H1 (cell line): Measurements from ENCODE around the gene HSPA12A. TPM values are rescaled to one million over a fixed set of nuclear protein-coding genes. Genes with fewer than 3 reads are reported as not detected.

Experiments used
- CTCF ChIA-PET: fragments of 300-600 bp; sonication (Branson Sonifier 250); formaldehyde crosslinking; loops from one replicate; lab custom pipeline; 2021; ENCODE audit not compliant: partially characterized antibody; lab: Charles Lee
- POLR2A ChIA-PET: fragments of 300-600 bp; sonication (Branson Sonifier 250); formaldehyde crosslinking; loops from one replicate; lab custom pipeline; 2021; ENCODE audit warnings: inconsistent platforms; ENCODE audit not compliant: partially characterized antibody; lab: Charles Lee
- DNase-seq, 2 experiments: peaks; one replicate each; pipeline versions ENCODE4 v3.0.0 to v3.0.0-alpha.2; 2010 to 2022; ENCODE audit warnings: low spot score in 2 of 2, low read depth in 1 of 2, mixed read lengths in 1 of 2
- FAIRE-seq: peaks from 2 replicates; lab custom pipeline; 2011; peaks lifted over from hg19 to GRCh38; lab: Jason Lieb, UNC
- H2AFZ ChIP-seq: 2 replicates; pipeline ENCODE4 v1.8.1; 2012; ENCODE audit warnings: low read length, inconsistent platforms
- H2AK5ac ChIP-seq: 2 replicates; pipeline ENCODE4 v1.6.1; 2013; ENCODE audit warnings: low read depth, low read length
- H2BK120ac ChIP-seq: replicated peaks from 2 replicates; pipeline ENCODE3; 2013; ENCODE audit warnings: low read depth, low read length, inconsistent platforms
- H2BK12ac ChIP-seq: 2 replicates; pipeline ENCODE4 v1.6.1; 2013; ENCODE audit warnings: low read depth, low read length
- H2BK15ac ChIP-seq: 2 replicates; pipeline ENCODE4 v1.6.1; 2013; ENCODE audit warnings: low read length
- H2BK20ac ChIP-seq: 2 replicates; pipeline ENCODE4 v1.6.1; 2013; ENCODE audit warnings: low read length
- H2BK5ac ChIP-seq: 2 replicates; pipeline ENCODE4 v1.6.1; 2013; ENCODE audit warnings: low read depth, low read length
- H3K14ac ChIP-seq: 2 replicates; pipeline ENCODE4 v1.6.1; 2013; ENCODE audit warnings: inconsistent platforms; ENCODE audit not compliant: insufficient read length
- H3K18ac ChIP-seq: 2 replicates; pipeline ENCODE4 v1.6.1; 2013; ENCODE audit warnings: low read length; ENCODE audit errors: extremely low read depth
- H3K23ac ChIP-seq: 2 replicates; pipeline ENCODE4 v1.6.1; 2013; ENCODE audit warnings: inconsistent platforms; ENCODE audit not compliant: insufficient read length
- H3K23me2 ChIP-seq: 2 replicates; pipeline ENCODE4 v1.6.1; 2013; ENCODE audit warnings: low read depth, low read length
- H3K27ac ChIP-seq: 2 replicates; pipeline ENCODE4 v1.6.1; 2011; ENCODE audit warnings: low read depth, low read length, inconsistent platforms
- H3K27me3 ChIP-seq, 4 experiments: replicated peaks in 1 of 4; 1 replicate in 1 of 4; 2 replicates in 3 of 4; pipeline versions ENCODE4 v1.6.1 to v1.8.1; 2011 to 2013; ENCODE audit warnings: low read length in 3 of 4, mild to moderate bottlenecking in 3 of 4, inconsistent platforms in 2 of 4, mixed read lengths in 2 of 4, moderate library complexity in 1 of 4; ENCODE audit not compliant: control insufficient read depth in 3 of 4, insufficient read depth in 3 of 4; ENCODE audit errors: extremely low read depth in 1 of 4
- H3K36me3 ChIP-seq, 4 experiments: 2 replicates each; pipeline versions ENCODE4 v1.6.1 to v1.8.1; 2011 to 2013; ENCODE audit warnings: mild to moderate bottlenecking in 4 of 4, low read length in 3 of 4, moderate library complexity in 2 of 4, control low read depth in 1 of 4, inconsistent platforms in 1 of 4; ENCODE audit not compliant: insufficient read depth in 4 of 4, control insufficient read depth in 2 of 4
- H3K4ac ChIP-seq: replicated peaks from 2 replicates; pipeline ENCODE3; 2013; ENCODE audit warnings: low read length, low read depth, mixed read lengths, inconsistent platforms; ENCODE audit not compliant: insufficient read length
- H3K4me1 ChIP-seq, 4 experiments: replicated peaks in 1 of 4; 1 replicate in 1 of 4; 2 replicates in 3 of 4; pipeline versions ENCODE4 v1.6.1 to v1.8.1; 2011 to 2013; ENCODE audit warnings: low read length in 3 of 4, inconsistent platforms in 2 of 4, mixed read lengths in 1 of 4; ENCODE audit not compliant: insufficient read depth in 4 of 4, control insufficient read depth in 3 of 4
- H3K4me2 ChIP-seq, 2 experiments: 2 replicates each; pipeline versions ENCODE4 v1.6.1 to v1.8.1; 2011 to 2013; ENCODE audit warnings: low read depth in 2 of 2, low read length in 2 of 2, control low read depth in 1 of 2, inconsistent platforms in 1 of 2, mild to moderate bottlenecking in 1 of 2; ENCODE audit not compliant: insufficient read depth in 1 of 2
- H3K4me3 ChIP-seq, 4 experiments: fragments of 200-600, 300-600 bp in 1 of 4; sonication (generic), shearing (Covaris generic), sonication (Bioruptor Twin) in 1 of 4; 2 replicates each; pipeline versions ENCODE4 v1.5.1 to v1.8.1; 2011 to 2016; ENCODE audit warnings: low read length in 4 of 4, low read depth in 3 of 4, control low read depth in 2 of 4, inconsistent platforms in 2 of 4, mild to moderate bottlenecking in 2 of 4, mixed read lengths in 1 of 4, moderate library complexity in 1 of 4; ENCODE audit not compliant: insufficient read depth in 2 of 4; ENCODE audit errors: extremely low read depth in 1 of 4
- H3K56ac ChIP-seq: replicated peaks from 2 replicates; pipeline ENCODE3; 2013; ENCODE audit warnings: low read depth, mild to moderate bottlenecking, mixed read lengths, low read length, inconsistent platforms; ENCODE audit not compliant: insufficient read length
- H3K79me1 ChIP-seq: 2 replicates; pipeline ENCODE4 v1.6.1; 2013; ENCODE audit warnings: low read depth, low read length, control low read depth
- H3K79me2 ChIP-seq, 2 experiments: 2 replicates each; pipeline versions ENCODE4 v1.6.1 to v1.8.1; 2012 to 2013; ENCODE audit warnings: low read length in 2 of 2, mild to moderate bottlenecking in 2 of 2, inconsistent platforms in 1 of 2; ENCODE audit not compliant: insufficient read depth in 2 of 2, control insufficient read depth in 1 of 2
- H3K9ac ChIP-seq, 4 experiments: replicated peaks in 1 of 4; 1 replicate in 1 of 4; 2 replicates in 3 of 4; pipeline versions ENCODE4 v1.6.1 to v1.8.1; 2011 to 2013; ENCODE audit warnings: low read depth in 3 of 4, low read length in 3 of 4, control low read depth in 2 of 4, mild to moderate bottlenecking in 2 of 4, moderate library complexity in 2 of 4, inconsistent platforms in 1 of 4; ENCODE audit errors: extremely low read depth in 1 of 4
- H3K9me3 ChIP-seq, 2 experiments: 2 replicates each; pipeline versions ENCODE4 v1.6.1 to v1.8.1; 2012 to 2013; ENCODE audit warnings: mild to moderate bottlenecking in 2 of 2, moderate library complexity in 2 of 2, control low read depth in 1 of 2, inconsistent platforms in 1 of 2, low read depth in 1 of 2, low read length in 1 of 2, mixed read lengths in 1 of 2; ENCODE audit not compliant: insufficient read depth in 2 of 2
- H4K20me1 ChIP-seq, 2 experiments: replicated peaks in 1 of 2; 2 replicates each; pipeline versions ENCODE3 to v1.8.1; 2011 to 2013; ENCODE audit warnings: inconsistent platforms in 2 of 2, low read length in 2 of 2, mild to moderate bottlenecking in 1 of 2; ENCODE audit not compliant: insufficient read depth in 2 of 2, control insufficient read depth in 1 of 2
- H4K5ac ChIP-seq: 2 replicates; pipeline ENCODE4 v1.6.1; 2013; ENCODE audit warnings: low read length, low read depth, mixed read lengths, inconsistent platforms; ENCODE audit not compliant: insufficient read length
- H4K8ac ChIP-seq: 2 replicates; pipeline ENCODE4 v1.8.0; 2013; ENCODE audit warnings: mild to moderate bottlenecking, moderate library complexity, low read length, inconsistent platforms; ENCODE audit not compliant: insufficient read depth; ENCODE audit errors: extremely low read depth
- H4K91ac ChIP-seq: replicated peaks from 2 replicates; pipeline ENCODE3; 2013; ENCODE audit warnings: low read length, mixed read lengths, inconsistent platforms; ENCODE audit not compliant: insufficient read length
- SRF ChIP-seq: IDR thresholded peaks from 2 replicates; pipeline ENCODE4 v1.6.1; 2011; ENCODE audit warnings: mild to moderate bottlenecking, low read depth, low read length, moderate library complexity
- WGBS, 2 experiments: shearing (Covaris generic) in 1 of 2; methylation state at CpG; one replicate each; pipeline versions ENCODE4 v1.1.6 to v1.1.7; 2013 to 2015; ENCODE audit warnings: low lambda C conversion rate in 2 of 2, mixed read lengths in 2 of 2, inconsistent platforms in 1 of 2, low coverage in 1 of 2, missing lambda C conversion rate in 1 of 2; ENCODE audit not compliant: insufficient replicate concordance in 2 of 2, insufficient coverage in 1 of 2, insufficient read length in 1 of 2; ENCODE audit errors: extremely low coverage in 1 of 2, missing lambda C conversion rate in 1 of 2; 5-methylcytosine and 5-hydroxymethylcytosine counted together
- polyA plus RNA-seq, 7 experiments: library from polyadenylated mRNA; depleted of rRNA in 3 of 7; stranded (reverse) in 5 of 7; unstranded in 2 of 7; fragments of >200 nt in 5 of 7; fragments of 200-250 nt in 2 of 7; gene quantifications; 1 replicate in 5 of 7; 2 replicates in 1 of 7; 4 replicates in 1 of 7; pipeline versions ENCODE4 v1.2.1 to v1.2.3, GENCODE V29; 2011 to 2013; ENCODE audit warnings: missing spikeins in 2 of 7, mixed read lengths in 2 of 7
- total RNA-seq: library from RNA; stranded (reverse); fragmentation: NEBNext Ultra II Directional; extraction: Animal tissue kit (Norgen Biotek cat#: 25700); gene quantifications from 2 replicates; pipeline ENCODE4 v1.2.1, GENCODE V29; 2021

Gene HSPA12A
- total and polyA plus RNA-seq, 2 of the 8 experiments (the other 6 are each of a cell fraction or from before 2014, with no cell fraction given): 3.1 to 6.9 TPM

- no peak overlapping the region for H2BK12ac ChIP-seq
- H2BK15ac ChIP-seq: no peak overlapping the region
- no peak overlapping the region; a peak in 1 of 8 replicates for H3K4me3 ChIP-seq
- peaks cover 5 to 42% (median 11%) of the 10 kb centered on the region in 4 experiments; a peak in 7 of 8 replicates for H3K36me3 ChIP-seq
- no peak overlapping the region for H3K23ac ChIP-seq
- H3K4ac ChIP-seq: no peak overlapping the region
- no peak overlapping the region for H4K91ac ChIP-seq
- no peak overlapping the region for H3K9ac ChIP-seq
- peaks cover 0 to 20% (median 11%) of the 10 kb centered on the region in 4 experiments; a peak in 6 of 7 replicates for H3K4me1 ChIP-seq
- DNase-seq: no peak
- no peak overlapping the region for H2BK120ac ChIP-seq
- no peak overlapping the region for H3K27ac ChIP-seq
- H3K56ac ChIP-seq: no peak overlapping the region
- no peaks in the 10 kb centered on the region for H3K27me3 ChIP-seq
- ChIA-PET POLR2A (interaction anchor here (0.6 kb wide), 1 partner anchor 26 kb away, joined by 3 read pairs; no protein-coding TSS in a partner anchor), CTCF (no interaction called here)
- no peak overlapping the region for H2BK5ac ChIP-seq
- H2AK5ac ChIP-seq: no peak overlapping the region
- H2BK20ac ChIP-seq: no peak overlapping the region
- no peak overlapping the region for H3K14ac ChIP-seq
- no peak overlapping the region for H4K5ac ChIP-seq
- H3K79me2 ChIP-seq: 0 out of 4 replicates have a peak, but pooled peaks cover 0 to 4% of the 10 kb centered on the region in 2 experiments
- peaks cover 2% of the 10 kb centered on the region; the same call in 1 of the 2 replicates for H3K79me1 ChIP-seq
- H2AFZ ChIP-seq: no peak overlapping the region
- H4K20me1 ChIP-seq: peaks cover 0 to 2% of the 10 kb centered on the region in 2 experiments
- no peak overlapping the region for H3K4me2 ChIP-seq
- no peak overlapping the region for H3K18ac ChIP-seq
- H4K8ac ChIP-seq: no peak overlapping the region
- no peaks in the 10 kb centered on the region for H3K9me3 ChIP-seq
- 92% methylated on average over 3 of the region's 3 CpGs; no CpG with 5 or more reads in 1 of the 2 experiments for WGBS, 2 experiments
- FAIRE-seq: no peak
- no peaks in the 10 kb centered on the region; the same call in none of the 2 replicates for H3K23me2 ChIP-seq
- TF ChIP-seq SRF: no peak
- TF ChIP-seq, all 59 proteins: peak for 0
Observed at GRCh38 chr10:116667484-116667883, 74.9 kb downstream of the HSPA12A start.
